OCI-LY3 (cell line): ENCODE results near the gene ANKRD28.

ENCODE experiments used
- H2AFZ ChIP-seq: fragments of 200-600, 300-600 bp; shearing (Covaris generic); 2 replicates; pipeline ENCODE4 v1.6.0; 2014; ENCODE audit warnings: antibody characterized with exemption, low read depth, low read length
- H3K27ac ChIP-seq: fragments of 200-600, 300-600 bp; sonication (generic); 2 replicates; pipeline ENCODE4 v1.5.1; 2014; ENCODE audit warnings: mild to moderate bottlenecking, low read length, moderate library complexity, mixed read lengths
- H3K27me3 ChIP-seq: fragments of 200-600, 300-600 bp; sonication (generic); 2 replicates; pipeline ENCODE4 v1.6.1; 2014; ENCODE audit warnings: low read depth, low read length, mixed read lengths
- H3K36me3 ChIP-seq: fragments of 200-600, 300-600 bp; sonication (generic); replicated peaks from 2 replicates; pipeline ENCODE3; 2014; ENCODE audit warnings: low read depth, low read length, mixed read lengths
- H3K4me1 ChIP-seq: fragments of 300-600, 200-600 bp; sonication (generic); 2 replicates; pipeline ENCODE4 v1.6.1; 2014; ENCODE audit warnings: low read length, mixed read lengths
- H3K4me2 ChIP-seq: fragments of 200-600, 300-600 bp; sonication (generic); 2 replicates; pipeline ENCODE4 v1.6.1; 2014; ENCODE audit warnings: low read length, mixed read lengths
- H3K4me3 ChIP-seq: fragments of 300-600, 200-600 bp; sonication (generic); 2 replicates; pipeline ENCODE4 v1.5.1; 2014; ENCODE audit warnings: antibody characterized with exemption, mild to moderate bottlenecking, low read length, moderate library complexity
- H3K79me2 ChIP-seq: fragments of 300-600, 200-600 bp; shearing (Covaris generic); 2 replicates; pipeline ENCODE4 v1.6.1; 2014; ENCODE audit warnings: mild to moderate bottlenecking, low read length, mixed read lengths
- H3K9ac ChIP-seq: fragments of 300-600, 200-600 bp; shearing (Covaris generic); 2 replicates; pipeline ENCODE4 v1.6.0; 2014; ENCODE audit warnings: mild to moderate bottlenecking, low read length, moderate library complexity
- H3K9me3 ChIP-seq: fragments of 200-600, 300-600 bp; shearing (Covaris generic); 2 replicates; pipeline ENCODE4 v1.6.1; 2014; ENCODE audit warnings: low read length, mixed read lengths; ENCODE audit not compliant: insufficient read depth
- H4K20me1 ChIP-seq: fragments of 200-600, 300-600 bp; sonication (generic); 2 replicates; pipeline ENCODE4 v1.6.1; 2016; ENCODE audit warnings: low read length, mixed read lengths; ENCODE audit not compliant: insufficient read depth
- CTCF ChIP-seq: fragments of 200-600, 300-600 bp; sonication (generic); IDR thresholded peaks from 2 replicates; pipeline ENCODE4 v1.5.1; 2014; ENCODE audit warnings: antibody characterized with exemption, low read length, low read depth
- EZH2phosphoT487 ChIP-seq: fragments of 200-600 bp; shearing (Covaris generic); IDR thresholded peaks from 2 replicates; pipeline ENCODE4 v1.6.1; 2018; ENCODE audit warnings: antibody characterized with exemption, mixed run types, low read depth

The ANKRD28 gene

GRCh38 chr3:15651396-15651795 is 146.4 kb downstream of the ANKRD28 start:
- H2AFZ ChIP-seq: no peak overlapping the region
- no peak for TF ChIP-seq CTCF
- TF ChIP-seq EZH2phosphoT487: no peak
- peaks cover 26% of the 10 kb centered on the region for H3K4me1 ChIP-seq
- no peak overlapping the region for H3K27ac ChIP-seq
- no peak overlapping the region for H3K4me2 ChIP-seq
- H3K36me3 ChIP-seq: peaks cover 23% of the 10 kb centered on the region
- no peaks in the 10 kb centered on the region for H4K20me1 ChIP-seq
- H3K4me3 ChIP-seq: no peak overlapping the region
- no peak overlapping the region for H3K9ac ChIP-seq
- H3K27me3 ChIP-seq: peaks cover 24% of the 10 kb centered on the region
- H3K9me3 ChIP-seq: peaks cover 22% of the 10 kb centered on the region
- H3K79me2 ChIP-seq: no peaks in the 10 kb centered on the region

DNA sequence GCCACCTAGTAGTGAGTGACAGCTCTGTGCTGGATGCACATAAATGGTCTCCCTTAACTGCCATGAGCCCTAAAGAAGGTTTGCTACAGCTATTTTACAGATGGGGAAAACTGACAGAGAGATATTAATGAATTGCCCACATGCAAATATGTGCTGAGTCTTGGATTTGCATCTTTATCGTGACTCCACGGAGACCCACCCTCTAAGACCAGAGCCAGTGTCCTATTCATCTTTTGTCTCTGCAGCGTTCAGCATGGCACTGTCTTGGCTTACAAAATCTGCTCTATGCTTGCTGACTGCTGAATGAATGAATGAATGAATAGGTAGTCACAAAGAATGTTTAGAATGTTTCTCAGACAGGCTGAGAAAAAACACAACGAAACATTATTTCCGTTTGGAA is 147.9 kb downstream of the ANKRD28 start:
- no peak overlapping the region for H3K4me3 ChIP-seq
- no peak overlapping the region for H2AFZ ChIP-seq
- H4K20me1 ChIP-seq: no peaks in the 10 kb centered on the region
- H3K27ac ChIP-seq: no peak overlapping the region
- peaks cover 30% of the 10 kb centered on the region for H3K4me1 ChIP-seq
- H3K27me3 ChIP-seq: peaks cover 37% of the 10 kb centered on the region
- no peak for TF ChIP-seq EZH2phosphoT487
- TF ChIP-seq CTCF: no peak
- H3K9ac ChIP-seq: no peak overlapping the region
- peaks cover 11% of the 10 kb centered on the region for H3K9me3 ChIP-seq
- peaks cover 16% of the 10 kb centered on the region for H3K36me3 ChIP-seq
- no peak overlapping the region for H3K4me2 ChIP-seq
- no peaks in the 10 kb centered on the region for H3K79me2 ChIP-seq

DNA sequence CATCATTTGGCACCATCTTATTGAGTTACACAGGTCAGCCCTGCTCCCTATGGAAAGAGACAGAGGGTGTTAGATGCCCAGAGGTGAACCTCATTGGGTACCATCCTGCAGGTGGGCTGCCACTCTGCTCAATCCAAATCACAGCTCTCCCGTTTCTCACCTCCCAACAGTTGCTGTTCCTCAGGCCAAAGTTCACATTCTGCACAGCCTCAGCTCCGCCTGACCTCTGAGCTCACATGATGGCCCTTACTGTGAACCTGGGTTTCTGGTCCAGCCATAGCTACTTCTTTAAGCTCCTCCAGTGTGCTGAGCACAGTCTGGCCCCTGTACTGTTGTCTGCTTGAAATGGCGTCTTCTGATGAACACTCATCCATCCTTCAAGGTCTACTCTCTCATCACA is 148.4 kb downstream of the ANKRD28 start:
- H3K79me2 ChIP-seq: no peaks in the 10 kb centered on the region
- peaks cover 10% of the 10 kb centered on the region; the same call in 1 of the 2 replicates for H3K9me3 ChIP-seq
- H3K4me3 ChIP-seq: no peak overlapping the region
- H3K27me3 ChIP-seq: peaks cover 39% of the 10 kb centered on the region
- peaks cover 30% of the 10 kb centered on the region for H3K4me1 ChIP-seq
- H3K9ac ChIP-seq: no peak overlapping the region
- H4K20me1 ChIP-seq: no peaks in the 10 kb centered on the region
- H3K27ac ChIP-seq: no peak overlapping the region
- H3K36me3 ChIP-seq: peaks cover 16% of the 10 kb centered on the region
- TF ChIP-seq CTCF: no peak
- no peak for TF ChIP-seq EZH2phosphoT487
- no peak overlapping the region for H2AFZ ChIP-seq
- H3K4me2 ChIP-seq: no peak overlapping the region

DNA sequence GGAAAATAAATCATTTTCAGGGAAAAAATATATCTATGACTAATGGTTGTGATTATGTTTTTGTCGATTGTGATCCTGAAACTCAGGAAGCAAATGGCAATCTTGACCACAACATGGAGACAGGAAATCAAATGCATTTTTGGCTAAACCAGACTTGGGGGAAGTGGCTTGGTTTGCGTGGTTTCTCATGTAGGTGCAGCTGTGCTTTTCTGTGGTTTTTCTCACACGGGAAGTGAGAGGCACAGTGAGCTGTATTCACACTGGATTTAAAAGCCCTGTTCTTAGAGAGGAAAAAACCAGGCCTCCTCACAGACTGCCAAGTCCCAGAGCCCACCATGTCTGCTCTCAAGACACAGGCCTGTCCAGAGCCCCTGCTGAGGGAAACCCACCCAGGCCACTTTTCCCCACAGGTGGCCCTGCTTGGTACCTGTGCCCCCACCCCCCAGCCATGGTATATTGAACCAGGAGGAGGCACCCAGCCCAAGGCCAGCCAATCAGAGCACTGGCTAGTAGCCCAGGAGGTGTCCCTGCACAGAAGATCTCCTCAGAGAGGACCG is 150.1 kb downstream of the ANKRD28 start:
- peaks cover 30% of the 10 kb centered on the region for H3K4me1 ChIP-seq
- no peaks in the 10 kb centered on the region for H3K79me2 ChIP-seq
- no peak overlapping the region for H2AFZ ChIP-seq
- peak overlapping the region; percentile 51 for H3K27ac ChIP-seq
- H3K9me3 ChIP-seq: peaks cover 10% of the 10 kb centered on the region; the same call in 1 of the 2 replicates
- H3K4me3 ChIP-seq: peak overlapping the region; percentile 66
- H3K4me2 ChIP-seq: peak overlapping the region; percentile 88
- no peaks in the 10 kb centered on the region for H4K20me1 ChIP-seq
- TF ChIP-seq CTCF: no peak
- TF ChIP-seq EZH2phosphoT487: no peak
- H3K9ac ChIP-seq: peak overlapping the region; percentile 31
- H3K36me3 ChIP-seq: peaks cover 16% of the 10 kb centered on the region
- peaks cover 39% of the 10 kb centered on the region for H3K27me3 ChIP-seq
